ENCODE results near the gene NVL.
"Not testable (repeated sequence)": the region's sequence is repeated elsewhere in the genome, so short reads cannot be mapped to it uniquely, and the experiment has no call there.

The NVL gene

GRCh38 chr1:224329842-224330753 lies at the start of gene NVL:
Gene NVL, minus strand, starts transcription at chr1:224330172. Its CDS starts 45 bp downstream, at chr1:224330127.
- in situ Hi-C loops (cut with MboI; ENCODE audit: low sequenced_read_pairs) = loop anchor here (10.0 kb wide), 1 partner anchor 215 kb away; the partner anchor contains the start of gene FBXO28

- in situ Hi-C loops (cut with MboI; ENCODE audit: low sequenced_read_pairs) = no loop called here
Measured at GRCh38 chr1:224378855-224379631, 49.1 kb upstream of the NVL start.

GRCh38 chr1:224377676-224378006 lies 47.7 kb upstream of the NVL start:
- in situ Hi-C loops (cut with MboI; ENCODE audit: low sequenced_read_pairs) = no loop called here

- in situ Hi-C loops (cut with MboI; ENCODE audit: low sequenced_read_pairs) = no loop called here
Measured at GRCh38 chr1:224375059-224375458, 45.1 kb upstream of the NVL start.

- in situ Hi-C loops (cut with MboI; ENCODE audit: low sequenced_read_pairs) = no loop called here
Measured at GRCh38 chr1:224373008-224373590, 43.1 kb upstream of the NVL start.

GRCh38 chr1:224368409-224368808 lies 38.4 kb upstream of the NVL start:
- in situ Hi-C loops (cut with MboI; ENCODE audit: low sequenced_read_pairs) = no loop called here

- in situ Hi-C loops (cut with MboI; ENCODE audit: low sequenced_read_pairs) = no loop called here
Measured at GRCh38 chr1:224359207-224359606, 29.2 kb upstream of the NVL start.

- in situ Hi-C loops (cut with MboI; ENCODE audit: low sequenced_read_pairs) = no loop called here
Measured at GRCh38 chr1:224358237-224358636, 28.3 kb upstream of the NVL start.

GRCh38 chr1:224357626-224358124 lies 27.7 kb upstream of the NVL start:
- in situ Hi-C loops (cut with MboI; ENCODE audit: low sequenced_read_pairs) = no loop called here

- in situ Hi-C loops (cut with MboI; ENCODE audit: low sequenced_read_pairs) = no loop called here
Measured at GRCh38 chr1:224356685-224357625, 27.0 kb upstream of the NVL start, which contains the start of gene CNIH4. Gene CNIH4, plus strand, starts transcription at chr1:224356879. Its CDS starts 46 bp downstream, at chr1:224356925.

GRCh38 chr1:224353975-224354925 lies 24.3 kb upstream of the NVL start:
- in situ Hi-C loops (cut with MboI; ENCODE audit: low sequenced_read_pairs) = no loop called here

GRCh38 chr1:224352436-224353085 lies 22.6 kb upstream of the NVL start:
- in situ Hi-C loops (cut with MboI; ENCODE audit: low sequenced_read_pairs) = not testable (repeated sequence)

GRCh38 chr1:224349716-224350115 lies 19.7 kb upstream of the NVL start:
- in situ Hi-C loops (cut with MboI; ENCODE audit: low sequenced_read_pairs) = not testable (repeated sequence)

GRCh38 chr1:224348137-224348536 lies 18.2 kb upstream of the NVL start:
- in situ Hi-C loops (cut with MboI; ENCODE audit: low sequenced_read_pairs) = no loop called here

- in situ Hi-C loops (cut with MboI; ENCODE audit: low sequenced_read_pairs) = no loop called here
Measured at GRCh38 chr1:224343679-224344078, 13.7 kb upstream of the NVL start.

GRCh38 chr1:224340453-224341384 lies 10.7 kb upstream of the NVL start:
- in situ Hi-C loops (cut with MboI; ENCODE audit: low sequenced_read_pairs) = not testable (repeated sequence)

GRCh38 chr1:224339442-224340033 lies 9.6 kb upstream of the NVL start:
- in situ Hi-C loops (cut with MboI; ENCODE audit: low sequenced_read_pairs) = no loop called here
